SU-DHL-6 (cell line): ENCODE data around the gene ATP11A.

Experiments
- H2AFZ ChIP-seq: fragments of 200-600 bp; sonication (generic); 2 replicates; pipeline ENCODE4 v1.6.1; 2014; ENCODE audit warnings: low read depth, mild to moderate bottlenecking, moderate library complexity, mixed read lengths, antibody characterized with exemption, low read length; ENCODE audit not compliant: severe bottlenecking
- H3F3A ChIP-seq: fragments of 200-600 bp; shearing (Covaris generic); 2 replicates; pipeline ENCODE4 v1.6.0; 2016; ENCODE audit warnings: antibody characterized with exemption, mild to moderate bottlenecking; ENCODE audit not compliant: insufficient read depth
- H3K27ac ChIP-seq: fragments of 200-600 bp; sonication (generic); 2 replicates; pipeline ENCODE4 v1.5.1; 2016; ENCODE audit warnings: low read depth, mild to moderate bottlenecking, low read length, moderate library complexity, mixed read lengths
- H3K27me3 ChIP-seq: fragments of 200-600 bp; sonication (generic), shearing (Covaris generic); 2 replicates; pipeline ENCODE4 v1.6.0; 2014; ENCODE audit warnings: mild to moderate bottlenecking, low read length
- H3K36me3 ChIP-seq: fragments of 200-600 bp; sonication (generic); 2 replicates; pipeline ENCODE4 v1.6.1; 2014; ENCODE audit warnings: mild to moderate bottlenecking, low read length, mixed read lengths
- H3K4me2 ChIP-seq: fragments of 300-600, 200-600 bp; shearing (Covaris generic), sonication (generic); 2 replicates; pipeline ENCODE4 v1.6.0; 2014; ENCODE audit warnings: low read length, low read depth, mild to moderate bottlenecking; ENCODE audit not compliant: poor library complexity, severe bottlenecking
- H3K4me3 ChIP-seq: fragments of 200-600 bp; sonication (generic); 2 replicates; pipeline ENCODE4 v1.5.1; 2014; ENCODE audit warnings: antibody characterized with exemption, low read length, mild to moderate bottlenecking, mixed read lengths; ENCODE audit not compliant: insufficient read depth, poor library complexity, severe bottlenecking
- H3K79me2 ChIP-seq: fragments of 200-600 bp; sonication (generic); 2 replicates; pipeline ENCODE4 v1.6.1; 2014; ENCODE audit warnings: mild to moderate bottlenecking, low read length, moderate library complexity; ENCODE audit not compliant: insufficient read depth
- H3K9ac ChIP-seq: fragments of 200-600 bp; sonication (generic); 2 replicates; pipeline ENCODE4 v1.7.0; 2014; ENCODE audit warnings: mild to moderate bottlenecking, low read length
- H3K9me2 ChIP-seq: fragments of 200-600 bp; sonication (generic); replicated peaks from 2 replicates; pipeline ENCODE4 v1.6.1; 2014; ENCODE audit warnings: low read length; ENCODE audit not compliant: insufficient read depth
- H3K9me3 ChIP-seq: fragments of 200-600 bp; sonication (generic); 2 replicates; pipeline ENCODE4 v1.6.1; 2014; ENCODE audit warnings: low read length, mixed read lengths; ENCODE audit not compliant: insufficient read depth
- H4K20me1 ChIP-seq: fragments of 200-600 bp; sonication (generic); 2 replicates; pipeline ENCODE4 v1.6.1; 2014; ENCODE audit warnings: low read depth, mild to moderate bottlenecking, antibody characterized with exemption, low read length, moderate library complexity, mixed read lengths
- EZH2phosphoT487 ChIP-seq: fragments of 200-600 bp; sonication (generic), shearing (Covaris generic); conservative IDR thresholded peaks from 2 replicates; pipeline ENCODE4 v1.6.1; 2018; ENCODE audit warnings: mild to moderate bottlenecking, antibody characterized with exemption, low read length, moderate library complexity, mixed read lengths
- TF ChIP-seq, protein P1 (sequence below): fragments of 200-600 bp; sonication (generic); IDR thresholded peaks from one replicate; pipeline ENCODE4 v1.5.1; 2017; ENCODE audit warnings: antibody characterized with exemption, mild to moderate bottlenecking, low read length, moderate library complexity; ENCODE audit not compliant: insufficient read depth, poor library complexity, severe bottlenecking

Gene ATP11A

DNA sequence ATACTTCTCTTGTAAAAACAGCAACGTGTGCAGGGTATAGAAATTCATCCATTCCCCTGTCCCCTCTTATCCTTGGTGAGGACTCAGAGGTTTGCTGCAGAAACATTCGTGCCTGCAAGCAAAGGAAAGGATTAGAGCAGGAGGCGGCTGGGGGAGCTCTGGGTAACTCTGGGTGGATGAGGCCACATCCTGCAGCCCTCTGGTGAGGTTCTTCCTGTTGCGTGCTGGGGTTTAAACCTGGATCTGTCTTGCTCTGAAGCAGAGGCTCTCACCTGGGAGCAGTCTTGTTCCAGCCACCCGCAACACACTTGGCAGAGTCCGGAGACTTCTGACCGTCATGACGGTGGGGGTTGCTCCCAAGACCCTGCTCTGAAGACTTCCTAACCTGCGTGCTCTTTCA is 69.2 kb downstream of the ATP11A start:
- Histone ChIP-seq H4K20me1 (no peaks in the 10 kb centered on the region), H3F3A (no peaks in the 10 kb centered on the region), H3K4me3 (no peak overlapping the region), H3K4me2 (no peak overlapping the region), H3K27me3 (no peaks in the 10 kb centered on the region), H3K9me3 (peaks cover 7% of the 10 kb centered on the region; the same call in 1 of the 2 replicates), H3K9me2 (no peaks in the 10 kb centered on the region), H2AFZ (no peak overlapping the region), H3K36me3 (no peaks in the 10 kb centered on the region), H3K27ac (no peak overlapping the region), H3K79me2 (no peaks in the 10 kb centered on the region), H3K9ac (no peak overlapping the region)
- TF ChIP-seq, protein P1, sequence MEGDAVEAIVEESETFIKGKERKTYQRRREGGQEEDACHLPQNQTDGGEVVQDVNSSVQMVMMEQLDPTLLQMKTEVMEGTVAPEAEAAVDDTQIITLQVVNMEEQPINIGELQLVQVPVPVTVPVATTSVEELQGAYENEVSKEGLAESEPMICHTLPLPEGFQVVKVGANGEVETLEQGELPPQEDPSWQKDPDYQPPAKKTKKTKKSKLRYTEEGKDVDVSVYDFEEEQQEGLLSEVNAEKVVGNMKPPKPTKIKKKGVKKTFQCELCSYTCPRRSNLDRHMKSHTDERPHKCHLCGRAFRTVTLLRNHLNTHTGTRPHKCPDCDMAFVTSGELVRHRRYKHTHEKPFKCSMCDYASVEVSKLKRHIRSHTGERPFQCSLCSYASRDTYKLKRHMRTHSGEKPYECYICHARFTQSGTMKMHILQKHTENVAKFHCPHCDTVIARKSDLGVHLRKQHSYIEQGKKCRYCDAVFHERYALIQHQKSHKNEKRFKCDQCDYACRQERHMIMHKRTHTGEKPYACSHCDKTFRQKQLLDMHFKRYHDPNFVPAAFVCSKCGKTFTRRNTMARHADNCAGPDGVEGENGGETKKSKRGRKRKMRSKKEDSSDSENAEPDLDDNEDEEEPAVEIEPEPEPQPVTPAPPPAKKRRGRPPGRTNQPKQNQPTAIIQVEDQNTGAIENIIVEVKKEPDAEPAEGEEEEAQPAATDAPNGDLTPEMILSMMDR = no peak
- no peak for TF ChIP-seq EZH2phosphoT487

DNA sequence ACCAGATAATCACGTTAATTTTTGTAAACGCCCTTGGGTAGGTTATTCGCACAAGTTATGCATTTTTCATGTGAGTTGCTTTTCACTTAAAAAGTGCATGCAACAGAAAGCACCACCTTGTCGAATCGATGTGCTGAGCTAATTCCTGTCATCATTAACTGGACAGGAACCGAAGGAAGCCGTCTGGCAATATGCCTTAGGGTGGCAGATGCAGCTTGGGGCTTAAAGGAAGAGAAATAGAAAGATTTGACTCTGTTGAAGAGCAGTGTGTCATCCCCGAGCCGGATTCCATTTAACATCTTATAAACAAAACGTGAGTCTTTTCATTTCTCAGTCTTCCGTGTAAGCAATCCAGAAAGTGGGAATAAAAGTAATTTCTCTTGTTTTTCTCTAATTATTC is 70.0 kb downstream of the ATP11A start:
- Histone ChIP-seq H3K4me3 (no peak overlapping the region), H3K36me3 (no peaks in the 10 kb centered on the region), H4K20me1 (no peaks in the 10 kb centered on the region)

DNA sequence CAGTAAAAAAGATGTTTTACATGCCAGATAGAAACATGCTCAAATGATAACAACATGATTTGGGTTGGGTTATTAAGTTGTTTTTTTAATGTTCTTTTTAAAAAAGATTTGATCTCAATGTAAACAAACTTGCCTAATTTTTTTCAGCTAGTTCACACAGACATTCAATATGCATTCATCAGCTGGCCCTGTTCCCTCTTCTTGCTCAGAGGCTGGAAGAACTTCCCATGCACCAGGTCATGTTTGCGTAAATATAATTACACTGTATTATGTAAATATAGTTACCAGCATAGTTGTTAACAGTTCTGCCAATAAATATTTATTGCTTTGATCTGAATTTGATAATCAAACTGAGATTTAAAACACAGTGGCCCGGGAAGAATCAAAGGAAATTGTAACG is 70.6 kb downstream of the ATP11A start:
- Histone ChIP-seq H3K4me2 (no peak overlapping the region), H3K27me3 (no peaks in the 10 kb centered on the region)

More for the DNA sequence above, 70.0 kb downstream of the ATP11A start:
- Histone ChIP-seq H3K27me3 (no peaks in the 10 kb centered on the region), H3K9me2 (no peaks in the 10 kb centered on the region), H3K9me3 (peaks cover 7% of the 10 kb centered on the region; the same call in 1 of the 2 replicates), H3F3A (no peaks in the 10 kb centered on the region), H3K9ac (no peak overlapping the region), H3K27ac (no peak overlapping the region), H3K4me2 (no peak overlapping the region), H2AFZ (no peak overlapping the region), H3K79me2 (no peaks in the 10 kb centered on the region)
- TF ChIP-seq, protein P1 = no peak
- no peak for TF ChIP-seq EZH2phosphoT487

More for the DNA sequence above, 70.6 kb downstream of the ATP11A start:
- TF ChIP-seq EZH2phosphoT487 = no peak
- TF ChIP-seq, protein P1 = no peak
- Histone ChIP-seq H2AFZ (no peak overlapping the region), H3F3A (no peaks in the 10 kb centered on the region), H3K4me3 (no peak overlapping the region), H3K9me3 (peaks cover 7% of the 10 kb centered on the region; the same call in 1 of the 2 replicates), H3K36me3 (no peaks in the 10 kb centered on the region), H3K9ac (no peak overlapping the region), H4K20me1 (no peaks in the 10 kb centered on the region), H3K79me2 (no peaks in the 10 kb centered on the region), H3K27ac (no peak overlapping the region), H3K9me2 (no peaks in the 10 kb centered on the region)
